Vagina (tissue), 2 donors: ENCODE data around the gene NMU. TPM values are rescaled to one million over a fixed set of nuclear protein-coding genes. Genes with fewer than 3 reads are reported as not detected.

Experiments used
- DNase-seq, 2 donors: peaks; one replicate each; pipeline ENCODE4 v3.0.0-alpha.2; 2017; ENCODE audit errors: extremely low spot score in 2 of 2
- H3K27ac ChIP-seq: fragments of 200-600 bp; sonication (generic); one replicate; pipeline ENCODE4 v1.5.1; 2019
- H3K27me3 ChIP-seq: fragments of 200-600 bp; sonication (generic); one replicate; pipeline ENCODE4 v1.5.1; 2019
- H3K36me3 ChIP-seq, 2 donors: fragments of 200-600 bp; sonication (generic); one replicate each; pipeline ENCODE4 v1.5.1; 2017 to 2019
- H3K4me1 ChIP-seq: fragments of 200-600 bp; sonication (generic); one replicate; pipeline ENCODE4 v1.5.1; 2019
- H3K4me3 ChIP-seq, 2 donors: fragments of 200-600 bp; sonication (generic); 1 replicate in 1 of 2; 2 replicates in 1 of 2; pipeline ENCODE4 v1.5.1; 2016 to 2019
- H3K9me3 ChIP-seq: fragments of 200-600 bp; sonication (generic); one replicate; pipeline ENCODE4 v1.5.1; 2019
- POLR2A ChIP-seq, 2 donors: fragments of 450-650 bp; IDR thresholded peaks; one replicate each; pipeline ENCODE4 v1.6.1; 2017; ENCODE audit warnings: antibody characterized with exemption in 2 of 2, mild to moderate bottlenecking in 2 of 2, moderate library complexity in 2 of 2
- POLR2AphosphoS5 ChIP-seq, 2 donors: sonication (generic); formaldehyde crosslinking; IDR thresholded peaks; one replicate each; pipeline ENCODE4 v1.9.0; 2017; ENCODE audit warnings: antibody characterized with exemption in 2 of 2, mild to moderate bottlenecking in 2 of 2, low read depth in 1 of 2; ENCODE audit not compliant: insufficient read depth in 1 of 2
- intact Hi-C: fragments of 100-400 bp; cut with DNase I; formaldehyde crosslinking; loops from one replicate; pipeline ENCODE4 v1.15.1; 2023
- total RNA-seq: library from RNA; depleted of rRNA; stranded (reverse); fragments of >200 nt; gene quantifications from one replicate; pipeline ENCODE4 v1.2.3, GENCODE V29; 2016
- TF ChIP-seq, protein P1 (sequence below), 3 experiments: fragments of 450-650 bp in 2 of 3; fragments of 200-600 bp in 1 of 3; sonication (generic) in 1 of 3; IDR thresholded peaks; one replicate each; pipeline ENCODE4 v1.5.1; 2017 to 2019; ENCODE audit warnings: antibody characterized with exemption in 3 of 3, mild to moderate bottlenecking in 2 of 3, moderate library complexity in 2 of 3

The NMU gene
- total RNA-seq, 1 donor from 2014 or later: 8.1 TPM

DNA sequence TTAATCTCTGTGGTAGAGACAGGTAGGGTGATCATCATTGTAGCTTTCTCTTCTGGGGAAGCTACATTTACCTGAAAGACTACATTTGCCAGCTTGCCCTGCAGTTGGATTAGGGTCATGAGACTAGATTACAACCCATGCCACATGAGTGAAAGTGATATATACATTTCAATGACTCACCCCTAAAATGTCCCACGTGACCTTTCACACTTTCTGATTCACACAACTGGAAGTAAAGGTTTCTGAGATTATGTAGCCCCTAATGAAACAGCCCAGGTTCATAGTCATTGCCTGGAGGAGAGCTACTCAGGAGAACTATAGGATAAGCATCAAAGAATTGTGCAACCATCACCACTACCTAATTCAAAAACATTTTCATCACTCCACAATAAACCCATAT, 61.8 kb downstream of the NMU start:
- Histone ChIP-seq H3K4me1 (no peaks in the 10 kb centered on the region), H3K36me3 (no peaks in the 10 kb centered on the region), H3K27me3 (no peaks in the 10 kb centered on the region), H3K4me3 (no peak overlapping the region), H3K9me3 (no peaks in the 10 kb centered on the region), H3K27ac (no peak overlapping the region)
- intact Hi-C loops: no loop called here
- DNase-seq: no peak
- no peak for TF ChIP-seq POLR2AphosphoS5 (IDR thresholded peaks at IDR 0.05; ENCODE audit: insufficient read depth in 1 of 2, low read depth in 1 of 2)
- TF ChIP-seq POLR2A (IDR thresholded peaks at IDR 0.05): no peak
- TF ChIP-seq, protein P1, sequence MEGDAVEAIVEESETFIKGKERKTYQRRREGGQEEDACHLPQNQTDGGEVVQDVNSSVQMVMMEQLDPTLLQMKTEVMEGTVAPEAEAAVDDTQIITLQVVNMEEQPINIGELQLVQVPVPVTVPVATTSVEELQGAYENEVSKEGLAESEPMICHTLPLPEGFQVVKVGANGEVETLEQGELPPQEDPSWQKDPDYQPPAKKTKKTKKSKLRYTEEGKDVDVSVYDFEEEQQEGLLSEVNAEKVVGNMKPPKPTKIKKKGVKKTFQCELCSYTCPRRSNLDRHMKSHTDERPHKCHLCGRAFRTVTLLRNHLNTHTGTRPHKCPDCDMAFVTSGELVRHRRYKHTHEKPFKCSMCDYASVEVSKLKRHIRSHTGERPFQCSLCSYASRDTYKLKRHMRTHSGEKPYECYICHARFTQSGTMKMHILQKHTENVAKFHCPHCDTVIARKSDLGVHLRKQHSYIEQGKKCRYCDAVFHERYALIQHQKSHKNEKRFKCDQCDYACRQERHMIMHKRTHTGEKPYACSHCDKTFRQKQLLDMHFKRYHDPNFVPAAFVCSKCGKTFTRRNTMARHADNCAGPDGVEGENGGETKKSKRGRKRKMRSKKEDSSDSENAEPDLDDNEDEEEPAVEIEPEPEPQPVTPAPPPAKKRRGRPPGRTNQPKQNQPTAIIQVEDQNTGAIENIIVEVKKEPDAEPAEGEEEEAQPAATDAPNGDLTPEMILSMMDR (IDR thresholded peaks at IDR 0.05): no peak

DNA sequence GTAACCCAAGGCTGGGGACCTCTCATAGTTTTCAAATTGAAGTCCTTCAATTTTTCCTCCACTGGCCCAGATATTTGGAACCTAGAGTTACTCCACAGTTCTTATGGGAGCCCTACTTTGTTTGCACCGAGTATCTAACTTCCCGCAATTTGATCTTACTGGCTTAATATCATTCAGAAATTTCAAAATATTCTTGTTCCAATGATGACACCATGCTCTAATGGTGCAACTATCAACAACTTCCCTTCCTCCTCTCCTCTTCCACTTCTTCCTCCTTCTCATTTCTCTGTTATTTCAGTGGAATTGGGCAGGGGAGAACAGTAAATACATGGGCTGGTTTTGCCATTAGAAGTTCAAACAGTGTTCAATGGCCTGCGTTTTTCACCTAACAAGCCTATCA, 64.3 kb downstream of the NMU start:
- no peak overlapping the region for H3K4me3 ChIP-seq
- no peak for DNase-seq
- TF ChIP-seq POLR2A (IDR thresholded peaks at IDR 0.05) (no peak), POLR2AphosphoS5 (IDR thresholded peaks at IDR 0.05; ENCODE audit: insufficient read depth in 1 of 2, low read depth in 1 of 2) (no peak)
- TF ChIP-seq, protein P1 (IDR thresholded peaks at IDR 0.05): no peak
- no peaks in the 10 kb centered on the region for H3K4me1 ChIP-seq
- H3K36me3 ChIP-seq: no peaks in the 10 kb centered on the region
- H3K9me3 ChIP-seq: no peaks in the 10 kb centered on the region
- intact Hi-C loops: no loop called here
- no peaks in the 10 kb centered on the region for H3K27me3 ChIP-seq
- H3K27ac ChIP-seq: no peak overlapping the region

DNA sequence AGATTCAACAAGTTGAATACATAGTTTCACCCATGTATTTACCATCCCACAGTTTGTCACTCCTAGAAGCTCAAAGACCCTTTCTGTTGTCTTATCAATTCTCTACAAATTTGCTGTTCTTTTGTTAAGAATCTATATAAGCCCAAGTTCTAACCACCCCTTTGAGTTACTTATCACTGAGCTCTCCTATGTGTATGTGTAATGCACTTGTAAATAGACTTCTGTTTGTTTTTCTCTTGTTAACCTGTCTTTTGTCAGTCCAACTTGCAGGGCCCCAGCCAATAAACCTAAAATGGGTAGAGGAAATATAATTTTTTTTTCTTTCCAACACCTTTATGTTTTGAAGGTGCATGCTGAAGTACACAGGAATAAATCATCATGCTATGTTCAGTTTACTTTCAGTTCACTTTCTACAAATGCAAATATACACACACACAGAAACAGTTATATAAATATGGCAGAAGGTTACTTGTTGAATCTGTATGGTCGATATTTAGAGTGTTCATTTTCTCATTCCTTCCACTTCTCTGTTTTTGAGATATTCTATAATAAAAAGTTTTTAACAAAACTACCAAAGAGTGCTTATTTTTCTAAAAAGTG, 67.1 kb downstream of the NMU start:
- no peaks in the 10 kb centered on the region for H3K36me3 ChIP-seq
- no peaks in the 10 kb centered on the region for H3K27me3 ChIP-seq
- H3K4me1 ChIP-seq: no peaks in the 10 kb centered on the region
- DNase-seq: no peak
- H3K9me3 ChIP-seq: no peaks in the 10 kb centered on the region
- intact Hi-C loops: no loop called here
- TF ChIP-seq POLR2A (IDR thresholded peaks at IDR 0.05) (no peak), POLR2AphosphoS5 (IDR thresholded peaks at IDR 0.05; ENCODE audit: insufficient read depth in 1 of 2, low read depth in 1 of 2) (no peak)
- TF ChIP-seq, protein P1 (IDR thresholded peaks at IDR 0.05): no peak
- no peak overlapping the region for H3K27ac ChIP-seq
- H3K4me3 ChIP-seq: no peak overlapping the region

DNA sequence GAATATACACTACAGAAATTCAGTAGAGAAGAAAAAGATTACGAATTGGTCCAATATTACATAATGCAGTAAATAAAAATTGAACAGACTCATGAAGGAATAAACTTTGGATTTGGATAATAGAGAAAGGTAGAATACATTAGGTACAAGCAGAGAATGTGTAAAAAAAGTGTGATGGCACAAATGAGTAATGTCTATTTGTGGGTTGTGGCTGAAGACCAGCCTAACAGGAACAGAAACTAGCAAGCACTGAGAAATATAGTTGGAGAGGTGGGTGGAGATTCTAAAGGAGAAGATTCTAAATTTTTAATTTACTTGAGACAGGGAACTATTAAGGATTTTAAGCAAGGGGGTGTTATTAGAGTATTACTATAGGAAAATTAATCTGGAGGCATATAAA, 74.2 kb downstream of the NMU start:
- TF ChIP-seq, protein P1 (IDR thresholded peaks at IDR 0.05): no peak
- TF ChIP-seq POLR2AphosphoS5 (IDR thresholded peaks at IDR 0.05; ENCODE audit: insufficient read depth in 1 of 2, low read depth in 1 of 2) (no peak), POLR2A (IDR thresholded peaks at IDR 0.05) (no peak)
- Histone ChIP-seq H3K36me3 (no peaks in the 10 kb centered on the region), H3K4me3 (no peak overlapping the region), H3K27ac (no peak overlapping the region), H3K4me1 (no peaks in the 10 kb centered on the region), H3K27me3 (no peaks in the 10 kb centered on the region), H3K9me3 (no peaks in the 10 kb centered on the region)
- intact Hi-C loops: no loop called here
- DNase-seq: no peak

DNA sequence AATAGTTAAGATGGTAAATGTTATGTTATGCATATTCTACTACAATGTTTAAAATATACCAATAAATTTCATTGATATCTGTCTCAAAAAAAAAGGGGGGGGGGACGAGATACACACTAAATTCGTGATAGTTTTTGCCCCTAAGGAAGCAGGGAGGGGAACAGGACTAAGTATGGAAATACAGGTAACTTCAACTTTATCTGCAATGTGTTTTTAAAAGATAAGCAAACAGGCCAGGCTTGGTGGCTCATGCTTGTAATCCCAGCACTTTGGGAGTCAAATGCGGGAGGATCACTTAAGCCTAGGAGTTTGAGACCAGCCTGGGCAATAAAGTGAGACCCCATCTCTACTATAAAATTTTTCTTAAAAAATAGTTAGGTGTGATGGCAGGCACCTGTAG, 76.0 kb downstream of the NMU start:
- Histone ChIP-seq H3K4me1 (no peaks in the 10 kb centered on the region), H3K9me3 (no peaks in the 10 kb centered on the region), H3K4me3 (no peak overlapping the region), H3K27ac (no peak overlapping the region), H3K27me3 (no peaks in the 10 kb centered on the region), H3K36me3 (no peaks in the 10 kb centered on the region)
- TF ChIP-seq, protein P1 (IDR thresholded peaks at IDR 0.05): no peak
- TF ChIP-seq POLR2AphosphoS5 (IDR thresholded peaks at IDR 0.05; ENCODE audit: insufficient read depth in 1 of 2, low read depth in 1 of 2) (no peak), POLR2A (IDR thresholded peaks at IDR 0.05) (no peak)
- intact Hi-C loops: no loop called here
- DNase-seq: no peak
